Mucosa of rectum (tissue), 2 donors: ENCODE results near the gene ACACA.
"Not testable (repeated sequence)": the region's sequence is repeated elsewhere in the genome, so short reads cannot be mapped to it uniquely, and the experiment has no call there.

Source experiments
- H3K27ac ChIP-seq, 2 donors: one replicate each; pipeline ENCODE4 v1.7.0; 2013; ENCODE audit warnings: inconsistent platforms in 2 of 2, low read depth in 2 of 2, low read length in 2 of 2
- H3K27me3 ChIP-seq, 2 donors: one replicate each; pipeline ENCODE4 v1.7.0; 2013; ENCODE audit warnings: low read length in 2 of 2; ENCODE audit not compliant: control insufficient read depth in 2 of 2, insufficient read depth in 2 of 2
- H3K36me3 ChIP-seq, 2 donors: one replicate each; pipeline ENCODE4 v1.7.0; 2013; ENCODE audit warnings: low read length in 2 of 2; ENCODE audit not compliant: control insufficient read depth in 2 of 2, insufficient read depth in 2 of 2
- H3K4me1 ChIP-seq, 2 donors: one replicate each; pipeline ENCODE4 v1.7.0; 2013; ENCODE audit warnings: low read length in 2 of 2, mild to moderate bottlenecking in 1 of 2; ENCODE audit not compliant: control insufficient read depth in 2 of 2, insufficient read depth in 2 of 2
- H3K4me3 ChIP-seq, 2 donors: one replicate each; pipeline ENCODE4 v1.7.0; 2013; ENCODE audit warnings: low read length in 2 of 2
- H3K9ac ChIP-seq, 2 donors: one replicate each; pipeline ENCODE4 v1.7.0; 2013; ENCODE audit warnings: low read length in 2 of 2, low read depth in 1 of 2, mild to moderate bottlenecking in 1 of 2
- H3K9me3 ChIP-seq, 2 donors: one replicate each; pipeline ENCODE4 v1.7.0; 2013; ENCODE audit warnings: low read length in 2 of 2; ENCODE audit not compliant: control insufficient read depth in 2 of 2
- donor health status: healthy.
- donor health status: Normal muscosa, but diverticular disease.

ACACA gene

DNA sequence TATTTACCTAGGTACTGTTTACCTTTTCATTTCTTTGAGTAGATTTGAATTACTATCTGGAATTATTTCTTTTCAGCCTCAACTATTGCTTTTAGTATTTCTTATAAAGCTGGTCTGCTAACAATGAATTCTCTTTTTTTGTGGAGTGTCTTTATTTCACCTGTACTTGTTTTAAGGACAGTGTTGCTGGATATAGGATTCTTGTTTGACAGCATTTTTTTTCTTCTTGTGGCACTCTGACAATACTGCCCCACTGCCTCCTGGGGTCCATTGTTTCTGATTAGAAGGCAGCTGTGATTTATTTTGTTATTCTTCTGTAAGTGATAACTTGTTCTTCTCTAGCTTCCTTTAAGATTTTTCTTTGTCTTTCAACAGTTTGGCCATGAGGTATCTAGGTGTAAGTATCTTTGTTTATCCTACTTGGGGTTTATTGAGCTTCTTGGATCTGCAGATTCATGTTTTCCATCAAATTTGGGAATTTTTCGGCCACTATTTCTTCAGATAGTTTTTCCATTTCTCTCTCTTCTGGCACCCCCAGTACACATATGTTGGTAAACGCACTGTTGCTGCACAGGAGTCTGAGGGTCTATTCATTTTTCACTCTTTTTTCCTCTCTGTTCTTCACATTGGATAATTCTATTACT, 327.4 kb downstream of the ACACA start:
- no peak overlapping the region for H3K4me3 ChIP-seq
- no peaks in the 10 kb centered on the region for H3K27me3 ChIP-seq
- no peaks in the 10 kb centered on the region for H3K9me3 ChIP-seq
- no peaks in the 10 kb centered on the region for H3K36me3 ChIP-seq
- H3K4me1 ChIP-seq: no peaks in the 10 kb centered on the region
- H3K9ac ChIP-seq: no peak overlapping the region
- no peak overlapping the region for H3K27ac ChIP-seq

DNA sequence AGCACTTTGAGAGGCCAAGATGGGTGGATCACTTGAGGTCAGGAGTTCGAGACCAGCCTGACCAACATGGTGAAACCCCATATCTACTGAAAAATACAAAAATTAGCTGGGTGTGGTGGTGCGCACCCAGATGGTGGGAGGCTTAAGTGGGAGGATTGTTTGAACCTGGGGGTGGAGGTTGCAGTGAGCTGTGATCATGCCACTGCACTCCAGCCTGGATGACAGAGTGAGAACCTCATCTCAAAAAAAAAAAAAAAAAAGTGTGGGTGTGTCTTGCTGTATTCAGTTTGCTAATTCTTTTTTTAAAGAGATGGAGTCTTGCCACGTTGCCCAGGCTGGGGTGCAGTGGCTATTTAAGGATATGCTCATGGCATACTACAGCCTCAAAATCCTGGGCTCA, 333.2 kb downstream of the ACACA start:
- H3K9me3 ChIP-seq, H3K4me1 ChIP-seq, H3K4me3 ChIP-seq, H3K27ac ChIP-seq, H3K27me3 ChIP-seq, H3K9ac ChIP-seq, H3K36me3 ChIP-seq: not testable (repeated sequence)

DNA sequence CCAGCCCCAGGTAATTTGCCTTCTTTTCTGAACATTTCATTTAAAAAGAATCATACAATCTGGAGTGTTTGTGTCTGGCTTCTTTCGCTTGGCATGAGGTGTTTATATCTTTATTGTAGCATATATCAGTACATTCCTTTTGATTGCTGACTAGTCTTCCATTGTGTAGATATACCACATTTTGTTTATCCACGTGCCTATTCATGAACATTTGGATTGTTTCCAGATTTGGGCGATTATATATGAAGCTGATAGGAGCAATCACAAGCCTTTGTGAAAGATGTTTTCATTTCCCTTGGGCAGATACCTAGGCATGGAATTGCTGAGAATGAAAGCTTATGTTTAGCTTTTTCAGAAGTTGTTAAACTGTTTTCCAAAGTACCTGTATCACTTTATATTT, 337.5 kb downstream of the ACACA start:
- peaks cover 8 to 9% of the 10 kb centered on the region in 2 donors for H3K4me1 ChIP-seq
- no peak overlapping the region for H3K27ac ChIP-seq
- no peaks in the 10 kb centered on the region for H3K36me3 ChIP-seq
- H3K9ac ChIP-seq: no peak overlapping the region
- no peaks in the 10 kb centered on the region for H3K27me3 ChIP-seq
- H3K9me3 ChIP-seq: no peaks in the 10 kb centered on the region
- H3K4me3 ChIP-seq: no peak overlapping the region

DNA sequence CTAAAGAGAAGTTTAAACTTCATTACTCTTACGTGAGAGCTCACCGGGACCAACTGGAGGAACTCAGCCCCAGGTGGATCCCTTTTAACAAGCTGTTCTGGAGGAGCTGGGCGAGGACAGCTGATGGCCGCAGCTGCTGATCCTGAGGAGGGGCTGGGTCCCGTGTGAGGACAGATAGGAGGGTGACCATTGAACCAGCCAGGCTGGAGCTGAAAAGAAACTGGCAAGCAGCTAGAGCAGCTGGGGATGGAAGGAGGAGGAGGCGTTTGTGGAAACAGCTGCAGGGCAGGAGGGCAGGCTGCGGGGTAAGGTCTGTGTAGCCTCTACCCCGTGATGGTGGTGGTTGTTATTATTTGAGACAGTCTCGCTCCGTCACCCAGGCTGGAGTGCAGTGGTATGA, 338.4 kb downstream of the ACACA start:
- Histone ChIP-seq H3K9ac (no peak overlapping the region), H3K27ac (peak overlapping the region; percentile 61 to 68), H3K4me1 (peaks cover 8 to 9% of the 10 kb centered on the region in 2 donors), H3K4me3 (peak overlapping the region in 1 of 2 donors; percentile 37), H3K27me3 (no peaks in the 10 kb centered on the region), H3K36me3 (no peaks in the 10 kb centered on the region), H3K9me3 (no peaks in the 10 kb centered on the region)

DNA sequence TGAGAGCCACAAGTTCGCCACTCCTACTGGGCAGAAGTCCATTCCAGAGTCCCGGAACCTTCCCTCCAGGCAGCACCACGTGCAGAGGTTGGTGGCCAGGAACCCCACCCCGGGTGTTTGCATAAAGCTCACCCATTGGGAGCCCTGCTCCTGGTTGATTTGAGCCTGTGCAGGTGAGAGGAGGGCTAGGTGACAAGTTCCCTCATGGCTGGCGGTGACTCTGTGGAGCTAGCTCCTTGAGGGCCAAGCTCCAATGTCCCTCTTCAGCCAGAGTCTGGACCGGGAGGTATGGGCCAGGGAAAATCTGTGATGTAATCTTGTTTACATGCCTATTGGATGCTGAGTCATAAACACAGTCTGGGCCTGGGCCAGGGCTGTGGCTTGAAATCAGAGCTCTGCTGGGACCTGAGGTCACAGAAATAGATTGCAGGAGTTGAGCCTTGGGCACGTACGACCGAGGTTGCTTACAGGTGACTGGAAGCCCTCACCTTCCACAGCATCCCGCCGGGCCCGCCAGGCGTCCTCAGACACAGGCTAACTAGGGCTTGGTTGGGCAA, 339.0 kb downstream of the ACACA start:
- Histone ChIP-seq H3K4me3 (peak overlapping the region in 1 of 2 donors; percentile 37), H3K4me1 (peaks cover 8 to 9% of the 10 kb centered on the region in 2 donors), H3K27ac (peak overlapping the region; percentile 61 to 68), H3K36me3 (no peaks in the 10 kb centered on the region), H3K9ac (no peak overlapping the region), H3K27me3 (no peaks in the 10 kb centered on the region), H3K9me3 (no peaks in the 10 kb centered on the region)

DNA sequence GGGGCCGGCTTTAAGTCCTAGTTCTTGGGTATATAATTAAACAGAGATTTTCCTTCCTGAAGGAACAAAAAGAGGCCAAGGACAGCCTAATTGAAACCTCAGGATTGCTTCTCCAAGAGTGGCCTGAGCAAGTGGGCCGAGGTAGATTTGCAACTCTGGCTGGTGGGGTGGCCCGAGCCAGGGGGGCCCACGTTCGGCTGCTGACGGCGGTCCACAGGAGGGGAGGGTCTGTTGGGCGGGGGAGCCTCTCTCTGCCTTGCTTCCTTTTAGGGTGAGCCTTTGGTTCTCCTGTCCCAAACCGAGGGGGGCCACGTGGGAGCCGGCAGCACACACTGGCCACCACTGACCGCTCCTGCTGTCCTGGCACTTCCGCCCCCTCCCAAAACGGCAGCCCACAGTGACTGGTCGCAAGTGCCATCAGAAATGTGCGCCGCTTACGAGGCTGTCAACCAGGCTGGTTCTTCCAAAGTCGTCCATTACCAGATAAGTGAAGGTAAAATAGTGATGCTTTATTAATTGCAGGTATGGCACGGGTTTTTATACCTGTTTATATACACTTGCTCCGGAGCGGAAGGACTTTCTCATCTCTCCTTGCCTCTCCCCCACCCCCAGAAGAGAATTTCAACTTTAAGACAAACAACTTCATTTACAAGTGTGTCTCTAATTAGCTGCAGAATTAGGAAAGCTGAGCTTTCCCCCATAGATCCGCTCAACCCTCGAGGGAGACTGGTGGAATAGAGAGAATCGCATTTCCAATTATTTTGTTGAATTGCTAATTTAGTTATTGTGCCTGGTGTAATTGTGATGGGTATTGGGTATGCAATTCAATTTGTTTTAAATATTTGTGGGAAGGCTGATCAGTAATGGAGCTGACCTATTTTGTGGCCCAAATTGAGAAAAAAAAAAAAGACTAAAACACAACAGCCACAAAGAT, 340.0 kb downstream of the ACACA start:
- no peaks in the 10 kb centered on the region for H3K36me3 ChIP-seq
- no peaks in the 10 kb centered on the region for H3K27me3 ChIP-seq
- no peaks in the 10 kb centered on the region for H3K9me3 ChIP-seq
- H3K9ac ChIP-seq: no peak overlapping the region
- H3K4me1 ChIP-seq: peaks cover 8 to 9% of the 10 kb centered on the region in 2 donors
- H3K27ac ChIP-seq: no peak overlapping the region
- no peak overlapping the region for H3K4me3 ChIP-seq

DNA sequence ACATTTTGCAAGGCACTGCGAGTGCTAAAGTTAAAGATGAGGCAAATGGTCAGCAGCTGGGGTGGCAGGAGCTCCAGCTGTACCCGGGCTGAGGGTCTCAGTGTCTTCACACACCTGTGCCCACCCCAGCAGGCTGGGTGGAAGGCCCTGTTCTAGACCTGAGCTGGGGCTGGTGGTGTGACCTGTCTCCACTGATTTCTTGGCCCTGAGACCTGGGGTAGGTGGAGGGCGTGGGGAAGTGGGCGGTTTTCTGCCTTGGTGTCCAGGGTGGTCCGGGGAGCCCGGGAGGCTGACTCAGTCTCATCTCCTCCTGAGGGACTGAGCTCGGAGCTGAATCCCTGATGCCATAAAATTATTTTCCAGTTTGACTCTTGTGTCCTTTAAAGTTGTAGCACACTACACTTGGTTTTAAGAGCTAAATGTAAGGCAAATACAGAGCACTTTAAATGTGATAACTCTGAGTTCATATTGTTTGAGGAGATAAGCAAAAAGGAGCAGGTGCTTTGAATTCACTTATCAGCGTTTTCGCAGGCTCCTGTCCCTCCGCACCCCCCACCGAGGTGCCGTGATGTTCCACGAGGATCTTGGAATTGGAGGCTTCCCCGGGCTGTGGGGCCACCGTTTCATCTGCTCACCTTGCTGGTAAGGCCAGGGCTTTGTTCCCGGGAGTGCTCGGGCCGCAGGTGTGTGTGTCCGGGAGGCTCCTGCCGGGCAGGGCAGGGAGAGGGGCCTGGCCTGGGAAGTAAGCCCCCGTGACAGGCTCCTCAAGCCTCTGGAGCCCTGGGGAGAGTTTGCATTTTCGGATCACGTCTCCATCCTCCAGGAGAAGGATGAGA, 340.9 kb downstream of the ACACA start:
- peaks cover 8 to 9% of the 10 kb centered on the region in 2 donors for H3K4me1 ChIP-seq
- H3K27ac ChIP-seq: no peak overlapping the region
- H3K4me3 ChIP-seq: no peak overlapping the region
- no peaks in the 10 kb centered on the region for H3K9me3 ChIP-seq
- no peaks in the 10 kb centered on the region for H3K27me3 ChIP-seq
- no peak overlapping the region for H3K9ac ChIP-seq
- H3K36me3 ChIP-seq: no peaks in the 10 kb centered on the region

DNA sequence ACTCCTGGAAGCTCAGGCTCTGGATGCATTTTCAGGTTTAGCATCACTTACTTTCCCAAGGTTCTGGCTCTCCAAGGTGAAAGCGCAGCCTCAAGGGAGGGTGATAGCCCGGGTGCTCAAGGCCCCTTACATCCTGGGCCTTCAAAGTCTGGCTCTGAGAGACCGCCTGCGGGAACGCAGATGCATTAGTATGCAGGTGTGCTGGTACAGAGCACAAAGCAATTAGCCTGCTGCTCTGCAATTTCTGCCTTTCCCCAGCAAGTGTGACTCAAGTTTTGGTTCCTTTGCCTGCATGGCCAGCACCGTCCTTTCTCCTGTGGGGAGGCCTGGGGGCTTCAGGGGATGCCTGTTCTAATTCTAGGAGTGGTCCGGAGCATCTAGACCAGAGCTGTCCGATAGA, 341.7 kb downstream of the ACACA start:
- Histone ChIP-seq H3K4me3 (no peak overlapping the region), H3K9ac (no peak overlapping the region), H3K4me1 (peaks cover 8 to 9% of the 10 kb centered on the region in 2 donors), H3K27me3 (no peaks in the 10 kb centered on the region), H3K27ac (no peak overlapping the region), H3K36me3 (no peaks in the 10 kb centered on the region), H3K9me3 (no peaks in the 10 kb centered on the region)

DNA sequence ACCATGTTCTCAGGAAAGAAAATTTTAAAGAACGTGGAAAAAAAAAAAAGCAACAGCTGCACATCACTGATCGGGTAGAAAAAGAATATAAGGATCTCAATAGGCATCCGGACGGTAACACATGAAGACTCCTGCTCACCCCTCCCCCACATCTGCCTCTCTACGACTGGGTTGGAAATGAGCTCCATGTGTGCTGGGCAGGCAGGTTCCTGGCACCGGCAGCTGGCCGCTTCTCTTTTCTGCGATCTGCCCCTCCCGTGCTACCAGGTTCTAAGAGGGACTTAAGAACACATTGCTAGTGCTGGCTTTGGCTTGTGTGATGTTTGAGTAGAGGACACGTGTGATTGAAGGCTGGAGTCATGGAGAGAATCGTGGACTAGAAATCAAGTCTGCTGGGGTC, 342.4 kb downstream of the ACACA start:
- H3K36me3 ChIP-seq: no peaks in the 10 kb centered on the region
- no peaks in the 10 kb centered on the region for H3K27me3 ChIP-seq
- no peak overlapping the region for H3K27ac ChIP-seq
- no peaks in the 10 kb centered on the region for H3K9me3 ChIP-seq
- peaks cover 8 to 9% of the 10 kb centered on the region in 2 donors for H3K4me1 ChIP-seq
- H3K4me3 ChIP-seq: no peak overlapping the region
- H3K9ac ChIP-seq: no peak overlapping the region
